22Rv1 (cell line): ENCODE measurements around the gene MET.

ENCODE experiments used
- ZFX ChIP-seq: fragments of 450-650 bp; IDR thresholded peaks from 2 replicates; pipeline ENCODE4 v1.6.1; 2017; ENCODE audit warnings: antibody characterized with exemption, borderline replicate concordance
- TF ChIP-seq, protein P1 (sequence below): fragments of 450-650 bp; IDR thresholded peaks from 2 replicates; pipeline ENCODE4 v1.5.1; 2017; ENCODE audit warnings: mild to moderate bottlenecking

DNA sequence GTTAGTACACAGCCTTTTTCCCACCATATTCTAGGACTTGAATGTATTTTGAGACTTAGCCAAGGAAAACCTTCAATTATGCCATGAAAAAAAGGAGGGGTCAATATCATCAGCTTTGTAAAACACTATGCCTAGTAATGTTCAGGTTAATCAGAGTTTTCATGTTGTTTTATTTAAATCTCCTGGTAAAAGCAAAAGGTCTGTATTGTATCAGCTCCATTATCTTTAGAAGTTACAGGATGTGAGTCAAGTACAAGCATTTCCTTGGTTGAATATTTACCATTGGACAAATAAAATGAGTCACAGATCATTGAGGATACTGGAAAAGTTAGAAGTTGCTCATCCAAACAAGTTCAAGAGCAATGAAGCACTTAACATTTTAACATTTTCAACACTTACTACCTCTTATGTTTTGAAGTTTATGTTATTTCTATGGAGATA lies 100.4 kb downstream of the MET start:
- TF ChIP-seq, protein P1, sequence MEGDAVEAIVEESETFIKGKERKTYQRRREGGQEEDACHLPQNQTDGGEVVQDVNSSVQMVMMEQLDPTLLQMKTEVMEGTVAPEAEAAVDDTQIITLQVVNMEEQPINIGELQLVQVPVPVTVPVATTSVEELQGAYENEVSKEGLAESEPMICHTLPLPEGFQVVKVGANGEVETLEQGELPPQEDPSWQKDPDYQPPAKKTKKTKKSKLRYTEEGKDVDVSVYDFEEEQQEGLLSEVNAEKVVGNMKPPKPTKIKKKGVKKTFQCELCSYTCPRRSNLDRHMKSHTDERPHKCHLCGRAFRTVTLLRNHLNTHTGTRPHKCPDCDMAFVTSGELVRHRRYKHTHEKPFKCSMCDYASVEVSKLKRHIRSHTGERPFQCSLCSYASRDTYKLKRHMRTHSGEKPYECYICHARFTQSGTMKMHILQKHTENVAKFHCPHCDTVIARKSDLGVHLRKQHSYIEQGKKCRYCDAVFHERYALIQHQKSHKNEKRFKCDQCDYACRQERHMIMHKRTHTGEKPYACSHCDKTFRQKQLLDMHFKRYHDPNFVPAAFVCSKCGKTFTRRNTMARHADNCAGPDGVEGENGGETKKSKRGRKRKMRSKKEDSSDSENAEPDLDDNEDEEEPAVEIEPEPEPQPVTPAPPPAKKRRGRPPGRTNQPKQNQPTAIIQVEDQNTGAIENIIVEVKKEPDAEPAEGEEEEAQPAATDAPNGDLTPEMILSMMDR = no peak
- TF ChIP-seq ZFX = no peak
